NCI-H1105 (cell line): ENCODE data around the gene RCVRN.

Experiments used
- DNase-seq: peaks from one replicate; lab custom pipeline; 2025; lab: John Stamatoyannopoulos, UW

The RCVRN gene

GRCh38 chr17:9850151-9850550, 54.9 kb downstream of the RCVRN start:
- DNase-seq = no peak
